ENCODE data around the gene MXD4. TPM values are rescaled to one million over a fixed set of nuclear protein-coding genes. Genes with fewer than 3 reads are reported as not detected.

Gene MXD4
- total and polyA plus RNA-seq, 11 donors, result 27.5 to 76.6 (median 35.7) TPM

- peak overlapping the region in 1 of 12 donors; percentile 24 for H3K4me3 ChIP-seq
These were observed 5.1 kb downstream of the MXD4 start for GRCh38 chr4:2256781-2257191.

DNA sequence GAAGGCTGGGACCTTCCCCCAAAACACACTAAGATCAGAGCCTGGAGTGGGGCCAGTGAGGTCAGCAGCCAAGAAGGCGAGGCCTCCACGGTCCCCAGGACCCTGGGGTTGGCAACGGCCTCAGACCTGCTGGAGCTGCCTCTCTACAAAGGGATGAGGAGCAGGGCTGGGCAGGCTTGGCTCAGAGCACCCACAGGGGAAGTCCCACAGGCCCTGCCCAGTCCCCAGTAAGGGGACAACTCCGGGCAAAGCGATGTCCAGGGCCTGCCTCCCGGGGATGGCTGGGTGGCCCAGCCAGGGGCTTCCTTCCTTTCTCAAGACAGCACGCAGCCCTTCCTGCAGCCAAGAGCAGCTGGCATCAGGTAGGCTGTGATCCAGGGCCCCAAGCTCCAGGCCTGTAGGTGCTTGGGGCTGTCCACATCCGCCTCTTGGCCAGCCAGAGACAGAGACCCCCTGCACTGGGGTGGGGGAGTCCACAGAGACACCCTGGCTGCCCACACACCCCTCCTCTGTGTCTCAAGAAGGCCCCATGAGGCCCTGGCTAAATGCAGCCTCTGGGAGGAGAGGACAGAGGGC, 5.7 kb downstream of the MXD4 start:
- intact Hi-C loops (cut with DNase I), result loop anchor here in 3 of 10 donors (2.0 to 10.0 kb wide), 2 partner anchors 13 to 159 kb away; partner anchors contain the start of genes CFAP99 (in 2 of the 3), ZFYVE28 (in 2 of the 3), HAUS3 (in 1 of the 3) and POLN (in 1 of the 3)
- H3K4me1 ChIP-seq, result peaks cover 21 to 84% (median 70%) of the 10 kb centered on the region in 12 donors
- no peaks in the 10 kb centered on the region for H3K27me3 ChIP-seq
- DNase-seq, result peak; percentile 40 to 74 (median 65)
- peak overlapping the region in 8 of 12 donors; percentile 8 to 32 (median 22) for H3K4me3 ChIP-seq
- ATAC-seq, result peak; percentile 21 to 50 (median 36)
- TF ChIP-seq POLR2A (IDR thresholded peaks at IDR 0.05) (no peak), CTCF (IDR thresholded peaks at IDR 0.05) (no peak)
- 21 to 39% (median 33%) methylated on average over 4 to 8 of the region's 8 CpGs; no CpG with 5 or more reads in 1 of the 4 donors for WGBS, 4 donors
- H3K36me3 ChIP-seq, result peaks cover 0 to 63% (median 35%) of the 10 kb centered on the region in 9 donors
- H3K27ac ChIP-seq, result peak overlapping the region; percentile 74 to 94 (median 89)
- H3K9me3 ChIP-seq, result no peaks in the 10 kb centered on the region

More at GRCh38 chr4:2256781-2257191, 5.1 kb downstream of the MXD4 start:
- H3K4me1 ChIP-seq, result peaks cover 21 to 84% (median 70%) of the 10 kb centered on the region in 12 donors
- DNase-seq (peak; percentile 46 to 83 (median 70)), ATAC-seq (peak; percentile 35 to 75 (median 58))
- H3K36me3 ChIP-seq, result peaks cover 0 to 58% (median 30%) of the 10 kb centered on the region in 9 donors
- H3K27ac ChIP-seq, result peak overlapping the region; percentile 74 to 94 (median 89)
- WGBS, 4 donors, result 40 to 59% (median 42%) methylated on average over 11 to 12 of the region's 12 CpGs
- intact Hi-C loops (cut with DNase I), result loop anchor here in 3 of 10 donors (2.0 to 10.0 kb wide), 2 partner anchors 14 to 158 kb away; partner anchors contain the start of genes CFAP99 (in 2 of the 3), ZFYVE28 (in 2 of the 3), HAUS3 (in 1 of the 3) and POLN (in 1 of the 3)
- no peaks in the 10 kb centered on the region for H3K9me3 ChIP-seq
- H3K27me3 ChIP-seq, result no peaks in the 10 kb centered on the region
- no peak for TF ChIP-seq POLR2A (IDR thresholded peaks at IDR 0.05)
- TF ChIP-seq CTCF (IDR thresholded peaks at IDR 0.05), result no peak

GRCh38 chr4:2255501-2256155, 6.3 kb downstream of the MXD4 start:
- DNase-seq (peak; percentile 39 to 68 (median 45)), ATAC-seq (peak in 3 of 4 donors; percentile 3 to 34 (median 18))
- H3K36me3 ChIP-seq, result peaks cover 0 to 70% (median 42%) of the 10 kb centered on the region in 9 donors
- intact Hi-C loops (cut with DNase I), result loop anchor here in 3 of 10 donors (2.0 to 10.0 kb wide), 2 partner anchors 13 to 159 kb away; partner anchors contain the start of genes CFAP99 (in 2 of the 3), ZFYVE28 (in 2 of the 3), HAUS3 (in 1 of the 3) and POLN (in 1 of the 3)
- no peaks in the 10 kb centered on the region for H3K27me3 ChIP-seq
- no peaks in the 10 kb centered on the region for H3K9me3 ChIP-seq
- TF ChIP-seq POLR2A (IDR thresholded peaks at IDR 0.05) (no peak), CTCF (IDR thresholded peaks at IDR 0.05) (peak in 2 of 12 donors; percentile 5 to 6)
- peak overlapping the region; percentile 74 to 94 (median 89) for H3K27ac ChIP-seq
- peaks cover 21 to 78% (median 68%) of the 10 kb centered on the region in 12 donors for H3K4me1 ChIP-seq
- H3K4me3 ChIP-seq, result peak overlapping the region in 7 of 12 donors; percentile 8 to 32 (median 21)
- 3 to 26% (median 18%) methylated on average over 6 to 18 of the region's 18 CpGs for WGBS, 4 donors

Measured in heart left ventricle (tissue), 16 donors.